Progenitor cell of endocrine pancreas (in vitro differentiated cells): Measurements from ENCODE around the gene SNAP47. TPM values are rescaled to one million over a fixed set of nuclear protein-coding genes. Genes with fewer than 3 reads are reported as not detected.

Source experiments
- DNase-seq: peaks from one replicate; pipeline ENCODE4 v3.0.0; 2021; ENCODE audit warnings: low spot score; ENCODE audit not compliant: unreplicated experiment
- H3K27ac Mint-ChIP-seq: 2 replicates; pipeline ENCODE4 v1.8.0; 2021; ENCODE audit warnings: mild to moderate bottlenecking, moderate library complexity, mixed read lengths
- H3K27me3 Mint-ChIP-seq: 2 replicates; pipeline ENCODE4 v1.8.0; 2021; ENCODE audit warnings: mixed read lengths
- H3K36me3 Mint-ChIP-seq: 2 replicates; pipeline ENCODE4 v1.8.0; 2022; ENCODE audit warnings: mixed read lengths; ENCODE audit not compliant: insufficient read depth
- H3K4me1 Mint-ChIP-seq: 2 replicates; pipeline ENCODE4 v1.8.0; 2021; ENCODE audit warnings: low read depth, mixed read lengths
- H3K4me3 Mint-ChIP-seq: 2 replicates; pipeline ENCODE4 v1.8.0; 2021; ENCODE audit warnings: low read depth, mild to moderate bottlenecking, moderate library complexity, mixed read lengths
- H3K9me3 Mint-ChIP-seq: 2 replicates; pipeline ENCODE4 v1.8.0; 2021; ENCODE audit warnings: low read depth, mixed read lengths
- CTCF ChIP-seq: fragments of 200-600 bp; sonication (generic); IDR thresholded peaks from one replicate; pipeline ENCODE4 v1.5.0; 2021; ENCODE audit warnings: antibody characterized with exemption, mild to moderate bottlenecking; ENCODE audit not compliant: unreplicated experiment
- total RNA-seq: library from RNA; stranded (reverse); gene quantifications from 2 replicates; pipeline ENCODE4 v1.2.1, GENCODE V29; 2021

SNAP47 gene
- total RNA-seq, 1 donor from 2014 or later: 39.6 TPM

DNA sequence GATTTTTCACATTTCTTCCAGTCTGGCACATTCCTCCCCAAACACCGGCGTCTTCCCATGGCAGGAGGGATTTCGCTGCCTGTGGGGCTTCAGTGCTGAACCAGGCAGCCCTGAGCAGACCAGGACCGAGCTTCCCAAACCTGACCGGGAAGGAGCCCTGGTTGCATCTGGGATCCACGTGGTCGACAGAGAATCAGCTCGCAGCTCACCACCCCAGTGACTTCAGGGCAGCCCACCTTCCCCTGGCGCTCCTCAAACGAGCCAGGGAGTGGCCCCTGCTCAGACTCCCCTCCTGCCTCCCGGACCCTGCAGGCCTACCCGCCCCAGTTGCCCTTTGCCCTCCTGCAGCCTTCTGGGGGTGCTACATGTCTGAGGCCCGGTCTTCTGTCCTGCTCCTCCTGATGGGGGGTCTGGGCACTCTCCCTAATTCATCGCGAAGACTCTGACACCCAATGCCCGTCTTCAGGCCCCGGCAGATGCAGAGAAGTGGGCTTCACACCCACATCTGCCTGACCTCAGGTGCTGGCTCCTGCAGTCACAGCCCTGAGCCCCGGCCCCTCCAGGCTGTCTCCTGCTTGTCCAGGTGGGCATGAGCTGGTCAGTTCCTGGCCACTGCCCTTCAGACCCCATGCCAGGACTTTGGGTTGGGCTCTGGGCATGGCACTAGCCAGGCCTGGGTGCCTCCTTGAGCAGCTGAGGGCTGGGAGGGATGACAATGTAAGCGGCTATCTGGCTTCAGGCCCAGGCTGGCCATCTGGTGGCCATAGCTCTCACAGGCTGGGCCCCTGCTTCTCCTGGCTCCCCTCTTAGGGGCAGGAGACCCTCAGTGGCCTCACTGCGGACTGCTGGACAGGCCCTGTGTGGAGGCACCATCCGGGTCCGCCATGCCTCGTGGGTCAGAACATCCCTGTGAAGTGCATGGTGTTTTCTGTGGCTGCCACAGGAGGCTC lies 54.1 kb downstream of the SNAP47 start:
- Mint-ChIP-seq H3K4me3 (peak overlapping the region; percentile 70), H3K27me3 (peaks cover 57% of the 10 kb centered on the region), H3K27ac (peak overlapping the region; percentile 29), H3K9me3 (no peaks in the 10 kb centered on the region), H3K4me1 (peaks cover 5% of the 10 kb centered on the region), H3K36me3 (no peaks in the 10 kb centered on the region)
- no peak for DNase-seq
- TF ChIP-seq CTCF: no peak

GRCh38 chr1:227790034-227790400 lies 54.8 kb downstream of the SNAP47 start:
- no peak for TF ChIP-seq CTCF
- H3K27ac Mint-ChIP-seq: peak overlapping the region; percentile 45
- H3K27me3 Mint-ChIP-seq: peaks cover 50% of the 10 kb centered on the region

DNA sequence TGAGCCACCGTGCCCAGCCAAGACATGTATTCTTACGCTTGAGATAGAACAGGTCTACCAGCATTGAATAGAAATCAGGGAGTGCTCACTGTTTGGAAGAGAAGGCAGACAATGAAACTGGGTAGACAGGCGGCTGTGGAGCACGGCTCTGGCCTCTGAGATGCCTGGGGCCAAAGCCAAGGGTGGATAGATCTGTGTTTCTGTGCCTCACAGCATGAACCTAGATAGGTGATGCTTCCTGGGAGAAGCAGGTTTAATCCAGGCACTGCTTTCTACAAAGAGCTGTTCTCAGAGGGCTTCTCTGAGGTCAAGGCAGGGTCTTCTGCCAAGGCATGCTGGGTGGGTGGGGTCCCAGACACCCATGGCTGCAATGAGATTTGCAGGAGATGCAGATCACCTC lies 55.6 kb downstream of the SNAP47 start:
- Mint-ChIP-seq H3K9me3 (no peaks in the 10 kb centered on the region), H3K36me3 (no peaks in the 10 kb centered on the region), H3K4me3 (no peak overlapping the region), H3K27me3 (peaks cover 44% of the 10 kb centered on the region), H3K27ac (no peak overlapping the region), H3K4me1 (peaks cover 5% of the 10 kb centered on the region)
- TF ChIP-seq CTCF: no peak
- no peak for DNase-seq

More at GRCh38 chr1:227790034-227790400, 54.8 kb downstream of the SNAP47 start:
- Mint-ChIP-seq H3K9me3 (no peaks in the 10 kb centered on the region), H3K4me3 (no peak overlapping the region), H3K4me1 (peaks cover 5% of the 10 kb centered on the region), H3K36me3 (no peaks in the 10 kb centered on the region)
- no peak for DNase-seq

GRCh38 chr1:227791425-227792143 lies 56.3 kb downstream of the SNAP47 start:
- no peak for DNase-seq
- TF ChIP-seq CTCF: no peak
- Mint-ChIP-seq H3K4me3 (no peak overlapping the region), H3K27ac (no peak overlapping the region), H3K27me3 (peaks cover 37% of the 10 kb centered on the region), H3K9me3 (no peaks in the 10 kb centered on the region), H3K36me3 (no peaks in the 10 kb centered on the region), H3K4me1 (peaks cover 5% of the 10 kb centered on the region)
